H1 (cell line): ENCODE data around the gene UPP1. TPM values are rescaled to one million over a fixed set of nuclear protein-coding genes. Genes with fewer than 3 reads are reported as not detected.

Experiments
- CTCF ChIA-PET: fragments of 300-600 bp; sonication (Branson Sonifier 250); formaldehyde crosslinking; loops from one replicate; lab custom pipeline; 2021; ENCODE audit not compliant: partially characterized antibody; lab: Charles Lee
- POLR2A ChIA-PET: fragments of 300-600 bp; sonication (Branson Sonifier 250); formaldehyde crosslinking; loops from one replicate; lab custom pipeline; 2021; ENCODE audit warnings: inconsistent platforms; ENCODE audit not compliant: partially characterized antibody; lab: Charles Lee
- DNase-seq, 2 experiments: peaks; one replicate each; pipeline versions ENCODE4 v3.0.0 to v3.0.0-alpha.2; 2010 to 2022; ENCODE audit warnings: low spot score in 2 of 2, low read depth in 1 of 2, mixed read lengths in 1 of 2
- FAIRE-seq: peaks from 2 replicates; lab custom pipeline; 2011; peaks lifted over from hg19 to GRCh38; lab: Jason Lieb, UNC
- H2AFZ ChIP-seq: 2 replicates; pipeline ENCODE4 v1.8.1; 2012; ENCODE audit warnings: low read length, inconsistent platforms
- H2AK5ac ChIP-seq: 2 replicates; pipeline ENCODE4 v1.6.1; 2013; ENCODE audit warnings: low read depth, low read length
- H2BK120ac ChIP-seq: replicated peaks from 2 replicates; pipeline ENCODE3; 2013; ENCODE audit warnings: low read depth, low read length, inconsistent platforms
- H2BK12ac ChIP-seq: 2 replicates; pipeline ENCODE4 v1.6.1; 2013; ENCODE audit warnings: low read depth, low read length
- H2BK15ac ChIP-seq: 2 replicates; pipeline ENCODE4 v1.6.1; 2013; ENCODE audit warnings: low read length
- H2BK20ac ChIP-seq: 2 replicates; pipeline ENCODE4 v1.6.1; 2013; ENCODE audit warnings: low read length
- H2BK5ac ChIP-seq: 2 replicates; pipeline ENCODE4 v1.6.1; 2013; ENCODE audit warnings: low read depth, low read length
- H3K14ac ChIP-seq: 2 replicates; pipeline ENCODE4 v1.6.1; 2013; ENCODE audit warnings: inconsistent platforms; ENCODE audit not compliant: insufficient read length
- H3K18ac ChIP-seq: 2 replicates; pipeline ENCODE4 v1.6.1; 2013; ENCODE audit warnings: low read length; ENCODE audit errors: extremely low read depth
- H3K23ac ChIP-seq: 2 replicates; pipeline ENCODE4 v1.6.1; 2013; ENCODE audit warnings: inconsistent platforms; ENCODE audit not compliant: insufficient read length
- H3K23me2 ChIP-seq: 2 replicates; pipeline ENCODE4 v1.6.1; 2013; ENCODE audit warnings: low read depth, low read length
- H3K27ac ChIP-seq: 2 replicates; pipeline ENCODE4 v1.6.1; 2011; ENCODE audit warnings: low read depth, low read length, inconsistent platforms
- H3K27me3 ChIP-seq, 4 experiments: replicated peaks in 1 of 4; 1 replicate in 1 of 4; 2 replicates in 3 of 4; pipeline versions ENCODE4 v1.6.1 to v1.8.1; 2011 to 2013; ENCODE audit warnings: low read length in 3 of 4, mild to moderate bottlenecking in 3 of 4, inconsistent platforms in 2 of 4, mixed read lengths in 2 of 4, moderate library complexity in 1 of 4; ENCODE audit not compliant: control insufficient read depth in 3 of 4, insufficient read depth in 3 of 4; ENCODE audit errors: extremely low read depth in 1 of 4
- H3K36me3 ChIP-seq, 4 experiments: 2 replicates each; pipeline versions ENCODE4 v1.6.1 to v1.8.1; 2011 to 2013; ENCODE audit warnings: mild to moderate bottlenecking in 4 of 4, low read length in 3 of 4, moderate library complexity in 2 of 4, control low read depth in 1 of 4, inconsistent platforms in 1 of 4; ENCODE audit not compliant: insufficient read depth in 4 of 4, control insufficient read depth in 2 of 4
- H3K4ac ChIP-seq: replicated peaks from 2 replicates; pipeline ENCODE3; 2013; ENCODE audit warnings: low read length, low read depth, mixed read lengths, inconsistent platforms; ENCODE audit not compliant: insufficient read length
- H3K4me1 ChIP-seq, 4 experiments: replicated peaks in 1 of 4; 1 replicate in 1 of 4; 2 replicates in 3 of 4; pipeline versions ENCODE4 v1.6.1 to v1.8.1; 2011 to 2013; ENCODE audit warnings: low read length in 3 of 4, inconsistent platforms in 2 of 4, mixed read lengths in 1 of 4; ENCODE audit not compliant: insufficient read depth in 4 of 4, control insufficient read depth in 3 of 4
- H3K4me2 ChIP-seq, 2 experiments: 2 replicates each; pipeline versions ENCODE4 v1.6.1 to v1.8.1; 2011 to 2013; ENCODE audit warnings: low read depth in 2 of 2, low read length in 2 of 2, control low read depth in 1 of 2, inconsistent platforms in 1 of 2, mild to moderate bottlenecking in 1 of 2; ENCODE audit not compliant: insufficient read depth in 1 of 2
- H3K4me3 ChIP-seq, 4 experiments: fragments of 200-600, 300-600 bp in 1 of 4; sonication (generic), shearing (Covaris generic), sonication (Bioruptor Twin) in 1 of 4; 2 replicates each; pipeline versions ENCODE4 v1.5.1 to v1.8.1; 2011 to 2016; ENCODE audit warnings: low read length in 4 of 4, low read depth in 3 of 4, control low read depth in 2 of 4, inconsistent platforms in 2 of 4, mild to moderate bottlenecking in 2 of 4, mixed read lengths in 1 of 4, moderate library complexity in 1 of 4; ENCODE audit not compliant: insufficient read depth in 2 of 4; ENCODE audit errors: extremely low read depth in 1 of 4
- H3K56ac ChIP-seq: replicated peaks from 2 replicates; pipeline ENCODE3; 2013; ENCODE audit warnings: low read depth, mild to moderate bottlenecking, mixed read lengths, low read length, inconsistent platforms; ENCODE audit not compliant: insufficient read length
- H3K79me1 ChIP-seq: 2 replicates; pipeline ENCODE4 v1.6.1; 2013; ENCODE audit warnings: low read depth, low read length, control low read depth
- H3K79me2 ChIP-seq, 2 experiments: 2 replicates each; pipeline versions ENCODE4 v1.6.1 to v1.8.1; 2012 to 2013; ENCODE audit warnings: low read length in 2 of 2, mild to moderate bottlenecking in 2 of 2, inconsistent platforms in 1 of 2; ENCODE audit not compliant: insufficient read depth in 2 of 2, control insufficient read depth in 1 of 2
- H3K9ac ChIP-seq, 4 experiments: replicated peaks in 1 of 4; 1 replicate in 1 of 4; 2 replicates in 3 of 4; pipeline versions ENCODE4 v1.6.1 to v1.8.1; 2011 to 2013; ENCODE audit warnings: low read depth in 3 of 4, low read length in 3 of 4, control low read depth in 2 of 4, mild to moderate bottlenecking in 2 of 4, moderate library complexity in 2 of 4, inconsistent platforms in 1 of 4; ENCODE audit errors: extremely low read depth in 1 of 4
- H3K9me3 ChIP-seq, 2 experiments: 2 replicates each; pipeline versions ENCODE4 v1.6.1 to v1.8.1; 2012 to 2013; ENCODE audit warnings: mild to moderate bottlenecking in 2 of 2, moderate library complexity in 2 of 2, control low read depth in 1 of 2, inconsistent platforms in 1 of 2, low read depth in 1 of 2, low read length in 1 of 2, mixed read lengths in 1 of 2; ENCODE audit not compliant: insufficient read depth in 2 of 2
- H4K20me1 ChIP-seq, 2 experiments: replicated peaks in 1 of 2; 2 replicates each; pipeline versions ENCODE3 to v1.8.1; 2011 to 2013; ENCODE audit warnings: inconsistent platforms in 2 of 2, low read length in 2 of 2, mild to moderate bottlenecking in 1 of 2; ENCODE audit not compliant: insufficient read depth in 2 of 2, control insufficient read depth in 1 of 2
- H4K5ac ChIP-seq: 2 replicates; pipeline ENCODE4 v1.6.1; 2013; ENCODE audit warnings: low read length, low read depth, mixed read lengths, inconsistent platforms; ENCODE audit not compliant: insufficient read length
- H4K8ac ChIP-seq: 2 replicates; pipeline ENCODE4 v1.8.0; 2013; ENCODE audit warnings: mild to moderate bottlenecking, moderate library complexity, low read length, inconsistent platforms; ENCODE audit not compliant: insufficient read depth; ENCODE audit errors: extremely low read depth
- H4K91ac ChIP-seq: replicated peaks from 2 replicates; pipeline ENCODE3; 2013; ENCODE audit warnings: low read length, mixed read lengths, inconsistent platforms; ENCODE audit not compliant: insufficient read length
- CBX5 ChIP-seq: fragments of 300-800, 300-1000 bp; sonication (generic); IDR thresholded peaks from 2 replicates; pipeline ENCODE4 v1.7.1; 2016; ENCODE audit warnings: antibody characterized with exemption, low read length, low read depth
- CHD1 ChIP-seq: IDR thresholded peaks from 2 replicates; pipeline ENCODE4 v1.6.1; 2012; ENCODE audit warnings: low read depth, low read length, improper control_type of control experiment
- CHD2 ChIP-seq: IDR thresholded peaks from 2 replicates; pipeline ENCODE4 v1.6.1; 2012; ENCODE audit warnings: low read length, improper control_type of control experiment
- EGR1 ChIP-seq: IDR thresholded peaks from 2 replicates; pipeline ENCODE4 v1.6.1; 2011; ENCODE audit warnings: low read depth, low read length, borderline replicate concordance
- EZH2 ChIP-seq: fragments of 200-600 bp; sonication (generic); IDR thresholded peaks from 2 replicates; pipeline ENCODE4 v1.7.1; 2012; ENCODE audit warnings: low read depth, mild to moderate bottlenecking, moderate library complexity, low read length, inconsistent platforms; ENCODE audit not compliant: severe bottlenecking
- HDAC6 ChIP-seq: IDR thresholded peaks from one replicate; pipeline ENCODE4 v1.7.1; 2012; ENCODE audit warnings: low read depth, mild to moderate bottlenecking, inconsistent platforms, low read length, moderate library complexity
- KDM1A ChIP-seq: fragments of 200-600, 300-600 bp; sonication (generic); IDR thresholded peaks from 2 replicates; pipeline ENCODE4 v1.7.1; 2016; ENCODE audit warnings: mild to moderate bottlenecking, low read length, borderline replicate concordance
- POLR2A ChIP-seq, 2 experiments: IDR thresholded peaks; 1 replicate in 1 of 2; 2 replicates in 1 of 2; pipeline ENCODE4 v1.6.1; 2011; ENCODE audit warnings: low read depth in 2 of 2, low read length in 2 of 2, mild to moderate bottlenecking in 2 of 2; ENCODE audit errors: control extremely low read depth in 1 of 2
- POLR2AphosphoS5 ChIP-seq: IDR thresholded peaks from 2 replicates; pipeline ENCODE4 v1.6.1; 2011; ENCODE audit warnings: low read depth, low read length
- RBBP5 ChIP-seq: IDR thresholded peaks from 2 replicates; pipeline ENCODE4 v1.7.1; 2012; ENCODE audit warnings: low read depth, mild to moderate bottlenecking, inconsistent platforms, low read length, moderate library complexity, borderline replicate concordance
- SIRT6 ChIP-seq: IDR thresholded peaks from one replicate; pipeline ENCODE4 v1.7.1; 2012; ENCODE audit warnings: low read length, inconsistent platforms
- WGBS, 2 experiments: shearing (Covaris generic) in 1 of 2; methylation state at CpG; one replicate each; pipeline versions ENCODE4 v1.1.6 to v1.1.7; 2013 to 2015; ENCODE audit warnings: low lambda C conversion rate in 2 of 2, mixed read lengths in 2 of 2, inconsistent platforms in 1 of 2, low coverage in 1 of 2, missing lambda C conversion rate in 1 of 2; ENCODE audit not compliant: insufficient replicate concordance in 2 of 2, insufficient coverage in 1 of 2, insufficient read length in 1 of 2; ENCODE audit errors: extremely low coverage in 1 of 2, missing lambda C conversion rate in 1 of 2; 5-methylcytosine and 5-hydroxymethylcytosine counted together
- polyA plus RNA-seq, 7 experiments: library from polyadenylated mRNA; depleted of rRNA in 3 of 7; stranded (reverse) in 5 of 7; unstranded in 2 of 7; fragments of >200 nt in 5 of 7; fragments of 200-250 nt in 2 of 7; gene quantifications; 1 replicate in 5 of 7; 2 replicates in 1 of 7; 4 replicates in 1 of 7; pipeline versions ENCODE4 v1.2.1 to v1.2.3, GENCODE V29; 2011 to 2013; ENCODE audit warnings: missing spikeins in 2 of 7, mixed read lengths in 2 of 7
- total RNA-seq: library from RNA; stranded (reverse); fragmentation: NEBNext Ultra II Directional; extraction: Animal tissue kit (Norgen Biotek cat#: 25700); gene quantifications from 2 replicates; pipeline ENCODE4 v1.2.1, GENCODE V29; 2021

UPP1 gene
- total and polyA plus RNA-seq, 2 of the 8 experiments (the other 6 are each of a cell fraction or from before 2014, with no cell fraction given), result 40.7 to 46.2 TPM

- POLR2A ChIA-PET, result interaction anchor here (1.1 to 1.5 kb wide), 2 partner anchors 39 to 58 kb away, joined by 4 read pairs; partner anchors contain the start of gene UPP1
- H3K9ac ChIP-seq, result no peak overlapping the region
- TF ChIP-seq CHD1, result no peak
- no peak for TF ChIP-seq CHD2
- TF ChIP-seq HDAC6, result no peak
- TF ChIP-seq POLR2A (IDR thresholded peaks at IDR 0.05; ENCODE audit: control extremely low read depth in 1 of 2, low read depth in 2 of 2, low read length in 2 of 2), result no peak
- no peak for TF ChIP-seq EZH2
- TF ChIP-seq EGR1, result no peak
- no peak for TF ChIP-seq KDM1A
- no peak for TF ChIP-seq SIRT6
- TF ChIP-seq POLR2AphosphoS5, result no peak
- TF ChIP-seq RBBP5, result no peak
- no peak for TF ChIP-seq CBX5
Observed at GRCh38 chr7:48049850-48050249, 39.2 kb upstream of the UPP1 start.

More at GRCh38 chr7:48049850-48050249, 39.2 kb upstream of the UPP1 start:
- DNase-seq (no peak), FAIRE-seq (no peak)
- Histone ChIP-seq H3K4me1 (no peaks in the 10 kb centered on the region), H2BK15ac (peak overlapping the region; percentile 46; the same call in 1 of the 2 replicates), H3K14ac (no peak overlapping the region), H3K56ac (no peak overlapping the region), H3K4ac (no peak overlapping the region), H3K79me1 (no peaks in the 10 kb centered on the region), H3K23ac (no peak overlapping the region), H2AK5ac (peak overlapping the region; percentile 65; the same call in 1 of the 2 replicates), H2BK120ac (no peak overlapping the region), H3K4me3 (no peak overlapping the region), H3K23me2 (no peaks in the 10 kb centered on the region; the same call in 1 of the 2 replicates), H3K79me2 (no peaks in the 10 kb centered on the region), H2BK5ac (no peak overlapping the region), H3K36me3 (no peaks in the 10 kb centered on the region), H3K4me2 (no peak overlapping the region), H4K91ac (no peak overlapping the region), H2AFZ (no peak overlapping the region), H4K5ac (no peak overlapping the region), H2BK12ac (peak overlapping the region; percentile 75; the same call in 1 of the 2 replicates), H4K8ac (no peak overlapping the region; the same call in 1 of the 2 replicates), H3K27ac (no peak overlapping the region), H2BK20ac (no peak overlapping the region), H3K9me3 (no peaks in the 10 kb centered on the region), H3K18ac (no peak overlapping the region), H3K27me3 (no peaks in the 10 kb centered on the region), H4K20me1 (no peaks in the 10 kb centered on the region)
- 91% methylated on average over 8 of the region's 8 CpGs; no CpG with 5 or more reads in 1 of the 2 experiments for WGBS, 2 experiments
- CTCF ChIA-PET, result interaction anchor here (1.4 to 1.7 kb wide), 2 partner anchors 40 to 62 kb away, joined by 4 read pairs; no protein-coding TSS in a partner anchor
